GM12801 (cell line): ENCODE data around the gene WDR82.

ENCODE experiments used
- TF ChIP-seq, protein P1 (sequence below): IDR thresholded peaks from one replicate; pipeline ENCODE4 v1.5.1; 2011; ENCODE audit warnings: control low read depth; ENCODE audit not compliant: insufficient read length; ENCODE audit errors: extremely low read depth

The WDR82 gene

GRCh38 chr3:52313774-52314188 is 35.3 kb upstream of the WDR82 start:
- TF ChIP-seq, protein P1, sequence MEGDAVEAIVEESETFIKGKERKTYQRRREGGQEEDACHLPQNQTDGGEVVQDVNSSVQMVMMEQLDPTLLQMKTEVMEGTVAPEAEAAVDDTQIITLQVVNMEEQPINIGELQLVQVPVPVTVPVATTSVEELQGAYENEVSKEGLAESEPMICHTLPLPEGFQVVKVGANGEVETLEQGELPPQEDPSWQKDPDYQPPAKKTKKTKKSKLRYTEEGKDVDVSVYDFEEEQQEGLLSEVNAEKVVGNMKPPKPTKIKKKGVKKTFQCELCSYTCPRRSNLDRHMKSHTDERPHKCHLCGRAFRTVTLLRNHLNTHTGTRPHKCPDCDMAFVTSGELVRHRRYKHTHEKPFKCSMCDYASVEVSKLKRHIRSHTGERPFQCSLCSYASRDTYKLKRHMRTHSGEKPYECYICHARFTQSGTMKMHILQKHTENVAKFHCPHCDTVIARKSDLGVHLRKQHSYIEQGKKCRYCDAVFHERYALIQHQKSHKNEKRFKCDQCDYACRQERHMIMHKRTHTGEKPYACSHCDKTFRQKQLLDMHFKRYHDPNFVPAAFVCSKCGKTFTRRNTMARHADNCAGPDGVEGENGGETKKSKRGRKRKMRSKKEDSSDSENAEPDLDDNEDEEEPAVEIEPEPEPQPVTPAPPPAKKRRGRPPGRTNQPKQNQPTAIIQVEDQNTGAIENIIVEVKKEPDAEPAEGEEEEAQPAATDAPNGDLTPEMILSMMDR = no peak

DNA sequence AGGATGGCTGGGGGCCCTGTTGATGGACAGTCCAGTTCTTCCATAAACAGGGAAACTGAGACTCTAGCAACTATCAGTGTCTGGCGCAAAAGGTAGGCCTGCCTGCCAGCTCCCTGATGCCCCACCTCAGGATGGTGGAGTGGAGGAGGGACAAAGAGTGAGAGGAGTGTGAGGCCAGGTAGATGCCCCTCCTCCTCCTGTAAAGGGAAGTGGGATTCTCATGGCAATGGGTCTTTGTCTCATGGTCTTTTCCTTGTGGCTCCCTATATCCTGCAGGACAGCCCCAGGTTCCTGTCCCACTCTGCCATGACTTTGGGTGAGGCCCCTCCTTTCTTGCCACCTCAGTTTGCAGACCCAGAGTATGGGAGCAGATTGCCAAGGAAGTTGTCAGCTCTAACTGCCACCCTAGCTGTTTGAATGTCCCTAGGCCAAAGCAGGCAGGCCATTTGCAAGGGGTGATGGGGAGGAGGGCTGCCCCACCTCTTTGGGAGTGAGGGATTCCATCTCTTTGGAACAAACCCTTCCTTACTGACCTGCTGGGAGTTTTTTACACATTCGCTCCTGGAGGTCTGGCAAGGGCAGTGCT is 34.8 kb upstream of the WDR82 start:
- TF ChIP-seq, protein P1 = no peak

- TF ChIP-seq, protein P1 = no peak
These were observed 33.2 kb upstream of the WDR82 start for GRCh38 chr3:52311576-52312119.

GRCh38 chr3:52310861-52311575 is 32.6 kb upstream of the WDR82 start:
- TF ChIP-seq, protein P1 = no peak

DNA sequence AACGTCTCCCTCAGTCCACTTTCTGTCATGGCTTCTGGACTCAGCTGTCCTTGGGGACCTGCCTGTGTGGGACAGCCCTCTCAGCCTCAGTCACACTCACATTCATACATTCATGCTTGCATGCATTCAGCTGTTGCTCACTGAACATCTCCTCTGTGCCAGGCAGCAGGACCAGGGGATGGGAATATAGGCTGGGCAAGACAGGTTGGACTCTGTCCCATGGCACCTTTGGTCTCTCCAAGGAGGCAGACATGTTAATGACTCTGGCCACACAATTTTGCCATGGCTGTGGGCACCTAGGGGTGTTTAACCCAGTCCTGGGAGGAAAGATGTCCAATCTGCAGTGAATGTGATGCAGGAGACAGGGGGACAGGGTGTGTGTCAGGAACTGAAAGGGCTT is 29.9 kb upstream of the WDR82 start:
- TF ChIP-seq, protein P1 = no peak

- TF ChIP-seq, protein P1 = no peak
These were observed 28.5 kb upstream of the WDR82 start for GRCh38 chr3:52306978-52307377.

GRCh38 chr3:52305926-52306325 is 27.5 kb upstream of the WDR82 start:
- TF ChIP-seq, protein P1 = no peak
